Measurements from ENCODE around the gene STK31.

DNA sequence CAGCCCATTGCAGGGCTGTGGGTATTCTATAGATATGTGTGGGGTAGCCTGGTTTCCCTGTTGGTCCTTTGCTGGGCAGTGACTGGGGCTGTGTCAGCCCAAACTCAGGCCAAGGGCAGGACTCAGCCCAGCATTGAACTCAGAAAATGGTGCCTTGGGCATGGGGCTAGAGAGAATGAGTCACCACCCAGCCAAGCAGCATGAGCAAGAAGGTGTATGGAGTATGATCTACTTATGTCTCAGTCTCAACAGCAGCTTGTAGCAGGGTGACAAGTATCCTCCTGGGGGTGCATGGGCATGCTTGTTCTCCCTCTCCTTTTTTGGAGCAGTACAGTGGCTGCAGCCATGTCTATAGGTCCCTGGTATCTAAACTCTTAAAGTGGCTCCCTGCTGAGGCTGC, 32.0 kb downstream of the STK31 start:
- TF ChIP-seq EP300 (IDR thresholded peaks at IDR 0.05) (no peak), CTCF (IDR thresholded peaks at IDR 0.05) (no peak)
